Measurements from ENCODE around the gene PROK1. TPM values are rescaled to one million over a fixed set of nuclear protein-coding genes. Genes with fewer than 3 reads are reported as not detected.

Gene PROK1
- total RNA-seq, 2 experiments from 2014 or later = not detected

DNA sequence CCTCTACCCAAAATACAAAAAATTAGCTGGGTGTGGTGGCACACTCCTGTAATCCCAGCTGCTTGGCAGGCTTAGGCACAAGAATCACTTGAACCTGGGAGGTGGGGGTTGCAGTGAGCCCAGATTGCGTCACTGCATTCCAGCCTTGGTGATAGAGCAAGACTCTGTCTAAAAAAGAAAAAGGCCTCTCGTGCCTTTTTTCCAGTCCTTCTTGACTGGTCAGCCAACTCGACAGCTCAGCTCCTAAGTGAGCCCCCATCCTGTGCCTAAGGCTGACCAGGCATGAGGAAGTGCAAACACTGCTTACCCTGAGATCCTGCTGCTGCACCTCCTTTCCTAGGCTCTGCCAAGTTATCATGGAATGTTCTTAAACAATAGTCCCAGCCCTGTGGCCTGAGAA is 10.1 kb upstream of the PROK1 start:
- no peak for DNase-seq
- Mint-ChIP-seq H3K4me3 (no peak overlapping the region), H3K4me1 (ENCODE audit: low read depth) (no peaks in the 10 kb centered on the region), H3K27ac (no peak overlapping the region), H3K9me3 (no peaks in the 10 kb centered on the region), H3K27me3 (no peaks in the 10 kb centered on the region), H3K36me3 (ENCODE audit: low read depth) (no peaks in the 10 kb centered on the region)
- H3K27ac ChIP-seq (ENCODE audit: low read depth in 1 of 2, low read length in 2 of 2) = no peak overlapping the region
- H3K4me1 ChIP-seq (ENCODE audit: insufficient read depth, low read length) = no peaks in the 10 kb centered on the region
- CTCF ChIA-PET = no interaction called here
- H3K4me3 ChIP-seq (ENCODE audit: low read length) = no peak overlapping the region
- intact Hi-C loops (cut with DNase I, micrococcal nuclease) = no loop called here
- TF ChIP-seq CTCF (IDR thresholded peaks at IDR 0.05) = no peak
- no peak for ATAC-seq (ENCODE audit: poor library complexity)
- H3K9me3 ChIP-seq (ENCODE audit: control insufficient read depth in 1 of 2, insufficient read depth in 1 of 2, low read length in 2 of 2) = no peaks in the 10 kb centered on the region
- POLR2A ChIA-PET = no interaction called here
- peaks cover 0 to 3% of the 10 kb centered on the region in 2 experiments for H3K27me3 ChIP-seq (ENCODE audit: control insufficient read depth in 1 of 2, insufficient read depth in 2 of 2, low read length in 2 of 2)
- no peaks in the 10 kb centered on the region for H3K36me3 ChIP-seq (ENCODE audit: insufficient read depth, low read length)

GRCh38 chr1:110441888-110442287 is 9.1 kb upstream of the PROK1 start:
- H3K9me3 Mint-ChIP-seq = no peaks in the 10 kb centered on the region
- no peak for DNase-seq
- no peaks in the 10 kb centered on the region for H3K27me3 Mint-ChIP-seq
- intact Hi-C loops (cut with DNase I, micrococcal nuclease) = no loop called here
- Histone ChIP-seq H3K27me3 (ENCODE audit: control insufficient read depth in 1 of 2, insufficient read depth in 2 of 2, low read length in 2 of 2) (peaks cover 0 to 3% of the 10 kb centered on the region in 2 experiments), H3K4me1 (ENCODE audit: insufficient read depth, low read length) (no peaks in the 10 kb centered on the region), H3K36me3 (ENCODE audit: insufficient read depth, low read length) (no peaks in the 10 kb centered on the region), H3K4me3 (ENCODE audit: low read length) (no peak overlapping the region), H3K9me3 (ENCODE audit: control insufficient read depth in 1 of 2, insufficient read depth in 1 of 2, low read length in 2 of 2) (no peaks in the 10 kb centered on the region), H3K27ac (ENCODE audit: low read depth in 1 of 2, low read length in 2 of 2) (no peak overlapping the region)
- H3K36me3 Mint-ChIP-seq (ENCODE audit: low read depth) = no peaks in the 10 kb centered on the region
- CTCF ChIA-PET = no interaction called here
- TF ChIP-seq CTCF (IDR thresholded peaks at IDR 0.05) = no peak
- no peak overlapping the region for H3K27ac Mint-ChIP-seq
- no peak overlapping the region for H3K4me3 Mint-ChIP-seq
- no peaks in the 10 kb centered on the region for H3K4me1 Mint-ChIP-seq (ENCODE audit: low read depth)
- no peak for ATAC-seq (ENCODE audit: poor library complexity)
- POLR2A ChIA-PET = no interaction called here

GRCh38 chr1:110443451-110443850 is 7.5 kb upstream of the PROK1 start:
- DNase-seq (no peak), ATAC-seq (ENCODE audit: poor library complexity) (no peak)
- Mint-ChIP-seq H3K4me3 (no peak overlapping the region), H3K27ac (no peak overlapping the region), H3K4me1 (ENCODE audit: low read depth) (no peaks in the 10 kb centered on the region), H3K9me3 (no peaks in the 10 kb centered on the region), H3K36me3 (ENCODE audit: low read depth) (no peaks in the 10 kb centered on the region), H3K27me3 (no peaks in the 10 kb centered on the region)
- TF ChIP-seq CTCF (IDR thresholded peaks at IDR 0.05) = no peak
- Histone ChIP-seq H3K4me3 (ENCODE audit: low read length) (no peak overlapping the region), H3K36me3 (ENCODE audit: insufficient read depth, low read length) (no peaks in the 10 kb centered on the region), H3K27me3 (ENCODE audit: control insufficient read depth in 1 of 2, insufficient read depth in 2 of 2, low read length in 2 of 2) (peaks cover 3% of the 10 kb centered on the region in 2 experiments), H3K9me3 (ENCODE audit: control insufficient read depth in 1 of 2, insufficient read depth in 1 of 2, low read length in 2 of 2) (no peaks in the 10 kb centered on the region), H3K4me1 (ENCODE audit: insufficient read depth, low read length) (no peaks in the 10 kb centered on the region), H3K27ac (ENCODE audit: low read depth in 1 of 2, low read length in 2 of 2) (no peak overlapping the region)
- intact Hi-C loops (cut with DNase I, micrococcal nuclease) = no loop called here
- ChIA-PET POLR2A (no interaction called here), CTCF (no interaction called here)

All from CD4-positive, alpha-beta T cell (primary cell).